Retinal pigment epithelial cell (primary cell): ENCODE data around the gene TMEM44.
"Not testable (repeated sequence)": the region's sequence is repeated elsewhere in the genome, so short reads cannot be mapped to it uniquely, and the experiment has no call there.

ENCODE experiments used
- DNase-seq: peaks from one replicate; pipeline ENCODE4 v3.0.0-alpha.2; 2010; ENCODE audit warnings: low read depth
- H3K4me3 ChIP-seq: 2 replicates; pipeline ENCODE4 v1.5.1; 2011; ENCODE audit warnings: mild to moderate bottlenecking, low read length, control low read depth, moderate library complexity
- CTCF ChIP-seq: conservative IDR thresholded peaks from 2 replicates; pipeline ENCODE4 v1.5.1; 2011; ENCODE audit warnings: low read depth, low read length, control low read depth, inconsistent platforms

The TMEM44 gene

GRCh38 chr3:194610689-194611088 is 22.5 kb downstream of the TMEM44 start:
- H3K4me3 ChIP-seq, result no peak overlapping the region
- no peak for TF ChIP-seq CTCF
- no peak for DNase-seq

- TF ChIP-seq CTCF, result no peak
- DNase-seq, result no peak
- H3K4me3 ChIP-seq, result no peak overlapping the region
Observed at GRCh38 chr3:194609601-194610000, 23.6 kb downstream of the TMEM44 start.

- no peak overlapping the region for H3K4me3 ChIP-seq
- no peak for TF ChIP-seq CTCF
- no peak for DNase-seq
Observed at GRCh38 chr3:194608981-194609380, 24.2 kb downstream of the TMEM44 start.

GRCh38 chr3:194607592-194608389 is 25.4 kb downstream of the TMEM44 start:
- H3K4me3 ChIP-seq, result no peak overlapping the region
- no peak for DNase-seq
- no peak for TF ChIP-seq CTCF

- DNase-seq, result no peak
- H3K4me3 ChIP-seq, result no peak overlapping the region
- TF ChIP-seq CTCF, result no peak
Observed at GRCh38 chr3:194606941-194607340, 26.3 kb downstream of the TMEM44 start.

- no peak for TF ChIP-seq CTCF
- H3K4me3 ChIP-seq, result no peak overlapping the region
- no peak for DNase-seq
Observed at GRCh38 chr3:194606163-194606562, 27.1 kb downstream of the TMEM44 start.

GRCh38 chr3:194605314-194605713 is 27.9 kb downstream of the TMEM44 start:
- not testable (repeated sequence) for H3K4me3 ChIP-seq, DNase-seq

- no peak for DNase-seq
Observed at GRCh38 chr3:194604837-194605236, 28.4 kb downstream of the TMEM44 start.

More at GRCh38 chr3:194604837-194605236, 28.4 kb downstream of the TMEM44 start:
- H3K4me3 ChIP-seq, result no peak overlapping the region
- TF ChIP-seq CTCF, result peak; percentile 61
